ENCODE data around the gene RABIF. TPM values are rescaled to one million over a fixed set of nuclear protein-coding genes. Genes with fewer than 3 reads are reported as not detected.
A peak's percentile ranks its signal among the peaks of the same experiment; 100 is the strongest.
"Not testable (repeated sequence)": the region's sequence is repeated elsewhere in the genome, so short reads cannot be mapped to it uniquely, and the experiment has no call there.

The RABIF gene
- total RNA-seq, 1 donor from 2014 or later = 3.9 TPM

- no peaks in the 10 kb centered on the region for H3K36me3 ChIP-seq (ENCODE audit: control insufficient read depth, insufficient read depth, low read length)
- peak within 1 kb of the TSS; percentile 92 for H3K4me3 ChIP-seq (ENCODE audit: low read depth, low read length)
- FAIRE-seq (no peak), DNase-seq (ENCODE audit: low read depth) (peak; percentile 87)
- H3K27me3 ChIP-seq (ENCODE audit: control insufficient read depth, insufficient read depth, low read length) = no peaks in the 10 kb centered on the region
- TF ChIP-seq CTCF (IDR thresholded peaks at IDR 0.05; ENCODE audit: insufficient read depth, low read length, severe bottlenecking) = peak; percentile 83
These were observed 37.9 kb upstream of the RABIF start, which contains the start of gene KLHL12 for GRCh38 chr1:202926581-202927491. TSS of gene KLHL12 (minus strand) at chr1:202927234. CDS start at chr1:202925162, 2,072 bp downstream.

GRCh38 chr1:202923533-202923932 is 34.6 kb upstream of the RABIF start:
- FAIRE-seq (no peak), DNase-seq (ENCODE audit: low read depth) (peak; percentile 52)
- TF ChIP-seq CTCF (IDR thresholded peaks at IDR 0.05; ENCODE audit: insufficient read depth, low read length, severe bottlenecking) = no peak

GRCh38 chr1:202919615-202920014 is 30.7 kb upstream of the RABIF start:
- DNase-seq (ENCODE audit: low read depth) (no peak), FAIRE-seq (no peak)
- no peak for TF ChIP-seq CTCF (IDR thresholded peaks at IDR 0.05; ENCODE audit: insufficient read depth, low read length, severe bottlenecking)
- Histone ChIP-seq H3K4me3 (ENCODE audit: low read depth, low read length) (no peak overlapping the region), H3K36me3 (ENCODE audit: control insufficient read depth, insufficient read depth, low read length) (peaks cover 8% of the 10 kb centered on the region), H3K27me3 (ENCODE audit: control insufficient read depth, insufficient read depth, low read length) (no peaks in the 10 kb centered on the region)

More at GRCh38 chr1:202923533-202923932, 34.6 kb upstream of the RABIF start:
- peaks cover 1% of the 10 kb centered on the region for H3K36me3 ChIP-seq (ENCODE audit: control insufficient read depth, insufficient read depth, low read length)
- H3K27me3 ChIP-seq (ENCODE audit: control insufficient read depth, insufficient read depth, low read length) = no peaks in the 10 kb centered on the region
- no peak overlapping the region for H3K4me3 ChIP-seq (ENCODE audit: low read depth, low read length)

GRCh38 chr1:202915146-202915545 is 26.2 kb upstream of the RABIF start:
- DNase-seq (ENCODE audit: low read depth) = no peak
- Histone ChIP-seq H3K4me3 (ENCODE audit: low read depth, low read length) (no peak overlapping the region), H3K27me3 (ENCODE audit: control insufficient read depth, insufficient read depth, low read length) (no peaks in the 10 kb centered on the region), H3K36me3 (ENCODE audit: control insufficient read depth, insufficient read depth, low read length) (peaks cover 9% of the 10 kb centered on the region)
- TF ChIP-seq CTCF (IDR thresholded peaks at IDR 0.05; ENCODE audit: insufficient read depth, low read length, severe bottlenecking) = no peak
- no peak for FAIRE-seq

- DNase-seq (ENCODE audit: low read depth); FAIRE-seq: not testable (repeated sequence)
- peaks cover 17% of the 10 kb centered on the region for H3K36me3 ChIP-seq (ENCODE audit: control insufficient read depth, insufficient read depth, low read length)
These were observed 23.5 kb upstream of the RABIF start for GRCh38 chr1:202912476-202912875.

GRCh38 chr1:202909494-202909893 is 20.5 kb upstream of the RABIF start:
- peaks cover 14% of the 10 kb centered on the region for H3K36me3 ChIP-seq (ENCODE audit: control insufficient read depth, insufficient read depth, low read length)
- no peak overlapping the region for H3K4me3 ChIP-seq (ENCODE audit: low read depth, low read length)
- FAIRE-seq (no peak), DNase-seq (ENCODE audit: low read depth) (no peak)
- no peak for TF ChIP-seq CTCF (IDR thresholded peaks at IDR 0.05; ENCODE audit: insufficient read depth, low read length, severe bottlenecking)
- H3K27me3 ChIP-seq (ENCODE audit: control insufficient read depth, insufficient read depth, low read length) = no peaks in the 10 kb centered on the region

More at GRCh38 chr1:202912476-202912875, 23.5 kb upstream of the RABIF start:
- H3K27me3 ChIP-seq (ENCODE audit: control insufficient read depth, insufficient read depth, low read length); H3K4me3 ChIP-seq (ENCODE audit: low read depth, low read length): not testable (repeated sequence)

All from bronchial epithelial cell (primary cell).